GM12878 (cell line): ENCODE data around the gene CLTCL1.

Source experiments
- BRCA1 ChIP-seq: IDR thresholded peaks from 2 replicates; pipeline ENCODE4 v1.6.1; 2011; ENCODE audit warnings: low read depth, low read length, improper control_type of control experiment
- CBX5 ChIP-seq: sonication (generic); IDR thresholded peaks from 2 replicates; pipeline ENCODE4 v1.6.1; 2016; ENCODE audit warnings: low read depth, moderate library complexity, mild to moderate bottlenecking, inconsistent platforms
- CTCF ChIP-seq, 3 experiments: IDR thresholded peaks in 2 of 3; conservative IDR thresholded peaks in 1 of 3; 2 replicates each; pipeline ENCODE4 v1.5.1; 2011; ENCODE audit warnings: low read depth in 3 of 3, low read length in 3 of 3, mild to moderate bottlenecking in 3 of 3, control low read depth in 2 of 3, moderate library complexity in 2 of 3, inconsistent platforms in 1 of 3, mixed read lengths in 1 of 3; ENCODE audit not compliant: control insufficient read depth in 2 of 3, insufficient read depth in 1 of 3; ENCODE audit errors: extremely low read depth in 1 of 3
- EGR1 ChIP-seq, 2 experiments: IDR thresholded peaks; 1 replicate in 1 of 2; 2 replicates in 1 of 2; pipeline ENCODE4 v1.6.1; 2011 to 2012; ENCODE audit warnings: low read depth in 2 of 2, low read length in 2 of 2, borderline replicate concordance in 1 of 2, mild to moderate bottlenecking in 1 of 2, moderate library complexity in 1 of 2
- JUNB ChIP-seq: IDR thresholded peaks from 2 replicates; pipeline ENCODE4 v1.6.1; 2016; ENCODE audit warnings: antibody characterized with exemption, mild to moderate bottlenecking
- MLLT1 ChIP-seq: fragments of 450-650 bp; IDR thresholded peaks from 2 replicates; pipeline ENCODE4 v1.6.1; 2016; ENCODE audit warnings: mild to moderate bottlenecking
- MXI1 ChIP-seq: fragments of 150-350 bp; IDR thresholded peaks from 2 replicates; pipeline ENCODE4 v1.6.1; 2011; ENCODE audit warnings: low read depth, mild to moderate bottlenecking, inconsistent platforms, low read length, improper control_type of control experiment
- NFYB ChIP-seq: IDR thresholded peaks from 2 replicates; pipeline ENCODE4 v1.6.1; 2011; ENCODE audit warnings: low read depth, mild to moderate bottlenecking, low read length, improper control_type of control experiment, moderate library complexity; ENCODE audit not compliant: insufficient read depth
- POLR2A ChIP-seq: IDR thresholded peaks from 2 replicates; pipeline ENCODE4 v1.6.1; 2011; ENCODE audit warnings: low read depth, mild to moderate bottlenecking, low read length
- RFX5 ChIP-seq: IDR thresholded peaks from 2 replicates; pipeline ENCODE4 v1.6.1; 2011; ENCODE audit warnings: low read depth, low read length, improper control_type of control experiment
- SIN3A ChIP-seq: IDR thresholded peaks from 2 replicates; pipeline ENCODE4 v1.6.1; 2012; ENCODE audit warnings: low read depth, low read length, improper control_type of control experiment
- ZZZ3 ChIP-seq: IDR thresholded peaks from 2 replicates; pipeline ENCODE4 v1.6.1; 2011; ENCODE audit warnings: low read depth; ENCODE audit not compliant: control insufficient read depth, insufficient read length

- TF ChIP-seq EGR1 (IDR thresholded peaks at IDR 0.05; ENCODE audit: borderline replicate concordance in 1 of 2, low read depth in 2 of 2, low read length in 2 of 2) = no peak
- no peak for TF ChIP-seq CBX5
- TF ChIP-seq JUNB = no peak
- TF ChIP-seq CTCF (IDR thresholded peaks at IDR 0.05 in 2 of 3, conservative IDR thresholded peaks at IDR 0.05 in 1 of 3; ENCODE audit: control insufficient read depth in 2 of 3, extremely low read depth in 1 of 3, insufficient read depth in 1 of 3, low read depth in 3 of 3, low read length in 3 of 3) = no peak
- TF ChIP-seq MXI1 = no peak
- TF ChIP-seq SIN3A = no peak
- TF ChIP-seq BRCA1 = no peak
- no peak for TF ChIP-seq RFX5
- TF ChIP-seq POLR2A = no peak
- no peak for TF ChIP-seq NFYB
- TF ChIP-seq MLLT1 = no peak
- no peak for TF ChIP-seq ZZZ3
Observed at GRCh38 chr22:19183216-19183615, 108.3 kb downstream of the CLTCL1 start.
